GM18499 (cell line): ENCODE results near the gene NAA16.
A peak's percentile ranks its signal among the peaks of the same experiment; 100 is the strongest.

Experiments used
- ATAC-seq: cut with Tn5 transposase; IDR thresholded peaks from one replicate; pipeline ENCODE4 v1.9.1; 2021; ENCODE audit warnings: moderate number of reproducible peaks; ENCODE audit not compliant: insufficient read depth, unreplicated experiment

Gene NAA16

GRCh38 chr13:41302743-41303142 is 8.3 kb upstream of the NAA16 start:
- no peak for ATAC-seq

DNA sequence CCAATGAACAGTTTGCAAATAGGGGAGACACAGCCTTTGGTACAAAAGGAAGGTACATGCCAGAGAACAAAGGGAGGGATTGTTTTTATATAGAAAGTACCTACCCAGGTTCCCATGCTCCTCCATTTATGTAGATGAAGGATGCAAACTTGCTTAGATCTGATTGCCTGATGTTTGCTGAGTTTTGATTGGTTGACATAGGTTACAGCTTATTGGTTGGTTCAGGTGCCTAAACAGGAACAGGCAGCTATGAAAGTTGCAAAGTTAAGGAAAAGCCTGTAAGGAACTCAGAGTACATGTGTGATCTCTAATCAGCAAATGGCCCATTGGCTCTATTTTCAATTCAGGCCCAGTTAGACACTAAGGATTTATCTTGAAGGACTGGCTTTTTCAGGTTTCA is 6.5 kb upstream of the NAA16 start:
- ATAC-seq = no peak

DNA sequence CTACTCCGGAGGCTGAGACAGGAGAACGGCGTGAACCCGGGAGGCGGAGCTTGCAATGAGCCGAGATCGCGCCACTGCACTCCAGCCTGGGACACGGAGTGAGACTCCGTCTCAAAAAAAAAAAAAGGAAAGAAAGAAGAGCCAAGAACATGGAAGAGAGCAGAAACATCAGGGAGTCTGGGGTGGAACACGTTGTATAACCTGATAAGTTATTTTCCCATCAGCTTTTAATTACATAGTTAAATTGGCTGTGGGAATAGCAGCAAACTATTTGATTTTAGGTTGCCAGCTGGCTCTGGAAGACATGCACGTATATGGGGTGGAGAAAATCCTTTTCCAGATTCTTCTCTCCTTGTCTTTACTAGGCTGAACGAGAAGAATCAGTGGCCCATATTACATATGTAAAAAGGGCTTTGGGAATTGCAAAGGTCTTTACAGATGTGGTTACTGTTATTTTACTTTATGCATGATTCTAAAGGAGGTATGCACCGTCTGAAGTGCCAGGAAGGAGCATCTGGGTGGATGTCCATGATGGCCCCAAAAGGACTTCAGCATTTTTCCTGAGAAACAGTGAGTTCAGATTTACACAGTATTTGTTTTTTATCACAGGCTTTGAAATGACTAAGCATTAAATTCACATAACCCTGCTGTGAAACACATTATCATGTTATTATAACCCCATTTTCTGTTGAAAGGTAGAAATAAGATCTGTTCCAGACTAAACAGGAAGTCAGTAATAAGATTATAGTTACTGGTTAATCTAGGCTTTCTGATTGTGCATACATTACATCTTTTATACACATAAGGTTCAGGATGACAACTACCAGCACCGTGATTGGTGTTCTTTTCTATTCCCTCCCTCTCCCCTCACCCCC is 4.6 kb upstream of the NAA16 start:
- no peak for ATAC-seq

GRCh38 chr13:41307884-41308640 is 3.0 kb upstream of the NAA16 start:
- no peak for ATAC-seq

DNA sequence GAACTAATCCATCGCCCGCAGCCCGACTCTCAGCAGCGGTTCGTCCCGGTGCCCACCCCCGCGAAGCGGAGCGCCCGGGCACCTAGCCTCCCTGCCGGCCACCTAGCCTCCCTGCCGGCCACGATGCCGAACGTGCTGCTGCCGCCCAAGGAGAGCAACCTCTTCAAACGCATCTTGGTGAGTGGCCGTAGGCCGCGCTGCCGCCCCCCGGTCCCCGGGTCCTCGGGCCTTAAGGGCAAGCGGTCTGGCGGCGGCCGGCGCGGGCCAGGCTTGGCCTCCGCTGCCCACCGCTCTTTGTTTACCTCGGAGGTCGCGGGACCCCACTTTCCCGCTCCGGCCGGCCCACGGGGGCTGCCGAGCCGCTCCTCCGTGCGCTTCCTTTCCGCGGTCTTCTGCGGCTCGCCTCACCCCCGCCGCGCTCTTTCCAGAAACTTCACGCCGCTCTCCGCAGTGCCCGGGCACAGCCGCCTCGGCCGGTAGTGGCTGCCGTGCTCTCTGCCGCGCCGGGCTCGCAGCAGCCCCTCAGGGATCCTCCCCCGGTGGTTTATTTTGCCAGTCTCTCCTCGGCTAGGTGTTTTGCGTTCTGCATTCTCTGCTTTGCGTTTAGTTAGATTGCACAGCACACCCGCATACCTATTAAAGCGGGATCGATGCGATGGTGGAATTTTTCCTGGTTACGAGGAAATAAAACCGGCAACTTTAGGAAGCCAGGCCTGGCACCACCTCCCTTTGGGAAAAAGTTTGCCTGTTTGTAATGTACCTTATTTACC is 524 bp downstream of the NAA16 start:
- peak; percentile 26 for ATAC-seq

DNA sequence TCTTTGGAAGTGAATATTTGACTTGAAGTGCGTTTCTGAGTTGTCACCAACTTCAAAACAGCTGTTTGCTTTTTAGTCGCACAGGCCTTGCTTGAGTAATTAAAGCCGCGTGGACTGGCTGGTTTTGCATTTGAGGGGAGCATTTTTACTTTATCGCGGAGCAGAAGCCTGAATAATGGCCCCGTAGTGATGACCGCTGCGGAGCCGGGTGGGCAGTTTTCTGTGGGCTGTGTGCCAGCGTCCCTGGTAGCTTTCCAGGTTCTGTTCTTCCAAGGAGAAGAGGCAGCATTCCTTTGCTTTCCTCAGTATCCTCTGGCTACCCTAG is 1.1 kb downstream of the NAA16 start:
- no peak for ATAC-seq

DNA sequence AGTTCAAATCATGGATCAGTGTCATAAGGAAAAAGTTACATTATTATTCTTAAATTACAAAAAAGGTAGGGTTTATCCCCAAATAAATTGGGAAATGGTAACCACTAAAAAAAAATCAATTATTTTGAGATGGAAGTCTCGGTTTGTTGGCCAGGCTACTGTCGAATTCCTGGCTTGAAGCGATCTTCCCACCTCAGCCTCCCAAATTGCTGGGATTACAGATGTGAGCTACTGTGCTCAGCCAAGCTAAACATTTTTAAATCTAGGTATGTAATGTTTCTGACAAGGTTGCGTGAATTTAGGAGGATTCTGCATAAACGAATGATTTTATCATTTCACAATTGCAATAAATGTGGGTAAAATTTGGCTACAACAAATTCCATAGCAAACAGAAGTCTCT is 2.0 kb downstream of the NAA16 start:
- no peak for ATAC-seq

DNA sequence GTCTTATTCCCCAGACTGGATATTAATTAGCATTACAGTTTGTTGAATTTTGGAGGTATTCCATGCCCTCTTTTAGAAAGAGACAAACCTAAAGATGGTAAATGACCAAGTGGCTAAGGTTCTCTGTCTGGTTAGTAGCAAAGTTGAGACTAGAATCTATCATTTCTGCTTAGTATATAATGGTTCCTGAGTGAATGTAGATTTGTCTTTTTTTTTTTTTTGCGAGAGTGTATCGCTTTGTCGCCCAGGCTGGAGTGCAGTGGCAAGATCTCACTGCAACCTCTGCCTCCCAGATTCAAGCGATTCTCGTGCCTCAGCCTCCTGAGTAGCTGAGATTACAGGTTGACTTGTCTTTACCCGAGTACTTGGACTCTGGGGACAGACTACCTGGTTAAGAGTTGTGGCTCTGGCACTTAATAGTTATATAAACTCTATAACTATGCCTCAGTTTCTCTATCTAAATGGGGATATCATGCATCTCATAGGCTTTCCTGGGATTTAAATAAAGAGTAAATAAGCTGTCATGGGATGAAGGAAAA is 2.7 kb downstream of the NAA16 start:
- no peak for ATAC-seq

DNA sequence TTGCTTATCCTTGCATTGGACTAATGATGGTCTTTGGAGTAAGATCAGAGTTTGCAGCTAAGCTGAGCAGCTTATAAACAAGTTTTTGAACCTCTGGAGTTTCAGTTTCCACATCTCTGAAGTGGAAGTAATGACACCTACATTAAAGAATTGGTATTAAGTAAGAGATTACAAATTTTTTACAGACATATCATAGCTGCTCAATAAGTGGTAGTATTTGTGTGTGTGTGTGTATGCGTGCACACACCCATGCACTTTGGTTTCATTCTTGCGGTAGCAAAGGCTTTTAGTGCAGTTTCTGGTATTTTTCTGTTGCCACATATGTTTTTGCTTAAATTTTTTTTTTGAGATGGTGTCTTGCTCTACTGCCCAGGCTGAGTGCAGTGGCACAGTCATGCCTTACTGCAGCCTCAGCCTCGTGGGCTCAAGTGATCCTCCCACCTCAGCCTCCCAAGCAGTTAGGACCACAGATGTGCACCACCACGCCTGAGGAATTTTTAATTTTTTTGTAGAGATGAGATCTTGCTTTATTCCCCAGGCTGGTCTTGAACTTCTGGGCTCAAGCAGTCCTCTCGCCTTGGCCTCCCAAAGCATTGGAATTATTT is 4.5 kb downstream of the NAA16 start:
- no peak for ATAC-seq

- no peak for ATAC-seq
Observed at GRCh38 chr13:41317243-41317642, 6.2 kb downstream of the NAA16 start.

DNA sequence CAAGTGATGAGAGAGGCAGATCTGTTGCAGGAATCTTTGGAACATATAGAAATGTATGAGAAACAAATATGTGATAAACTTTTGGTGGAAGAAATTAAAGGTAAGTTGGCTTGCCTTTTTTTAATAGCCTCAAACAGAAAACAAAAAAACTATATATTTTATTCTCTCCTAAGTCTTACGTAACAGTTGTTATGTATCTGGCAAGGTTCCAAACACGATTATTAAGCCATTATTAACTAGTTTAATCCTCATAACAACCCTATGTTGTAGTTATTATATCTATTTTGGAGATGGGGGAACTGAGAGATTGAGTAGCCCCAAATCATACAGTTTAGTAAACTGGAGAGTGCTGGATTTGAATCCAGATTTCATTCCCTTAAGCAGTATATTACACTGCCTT is 14.7 kb downstream of the NAA16 start:
- ATAC-seq = no peak

GRCh38 chr13:41326661-41327060 is 15.6 kb downstream of the NAA16 start:
- no peak for ATAC-seq

DNA sequence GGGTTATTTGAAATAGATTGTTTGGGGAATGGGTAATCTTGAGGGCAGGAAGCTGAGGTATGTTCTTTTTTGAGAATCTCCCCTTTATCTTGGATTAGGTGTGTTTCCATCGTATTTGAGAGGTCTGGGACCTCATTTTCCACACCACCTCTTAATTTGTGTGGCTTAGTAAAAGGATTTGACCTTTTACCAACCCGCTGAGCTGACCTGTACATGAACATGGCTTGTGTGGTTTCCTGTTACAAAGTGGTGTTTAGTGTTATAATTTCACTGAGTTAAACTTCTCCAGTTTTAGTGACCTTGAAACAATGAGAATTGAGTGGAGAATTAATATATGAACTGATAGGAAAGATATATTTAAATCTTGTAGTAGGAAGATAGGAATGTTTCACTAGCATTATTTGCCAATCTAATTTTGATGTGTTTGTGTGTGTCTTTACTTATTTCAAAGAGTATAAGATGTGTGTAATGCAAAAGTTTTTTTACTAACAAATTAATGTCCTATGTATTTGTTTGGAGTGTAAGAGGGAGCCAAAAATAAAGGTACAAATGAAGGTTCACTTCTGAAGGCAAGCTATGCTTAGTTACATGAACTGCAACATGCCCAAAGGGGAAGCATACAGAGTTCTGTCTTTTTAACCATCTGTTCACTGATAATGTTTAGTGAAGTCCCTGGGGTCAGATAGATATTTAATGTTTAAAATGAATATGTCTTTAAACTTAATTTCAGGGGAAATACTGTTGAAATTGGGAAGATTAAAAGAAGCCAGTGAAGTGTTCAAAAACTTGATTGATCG is 17.1 kb downstream of the NAA16 start:
- ATAC-seq = no peak

- no peak for ATAC-seq
Observed at GRCh38 chr13:41332829-41333228, 21.8 kb downstream of the NAA16 start.

DNA sequence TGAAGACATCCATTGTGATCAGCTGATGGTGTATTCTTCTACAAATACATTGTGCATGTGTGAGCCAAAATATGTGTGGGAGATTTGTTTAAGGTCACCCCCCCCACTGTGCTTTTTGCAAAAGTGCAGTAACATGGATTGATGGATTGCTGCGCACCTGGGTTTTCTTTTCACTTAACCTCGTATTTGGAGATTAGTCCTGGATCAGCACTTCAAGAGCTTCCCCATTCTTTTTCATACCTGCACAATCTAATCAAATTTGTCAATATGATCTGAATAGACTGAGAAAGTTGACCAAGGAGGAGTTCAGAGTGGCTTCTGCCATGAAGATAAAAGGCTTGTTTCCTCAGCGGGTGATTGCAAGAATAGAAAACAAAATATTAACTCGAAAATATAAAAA is 23.7 kb downstream of the NAA16 start:
- ATAC-seq = no peak

GRCh38 chr13:41344358-41344757 is 33.3 kb downstream of the NAA16 start:
- ATAC-seq = no peak

- ATAC-seq = no peak
Observed at GRCh38 chr13:41345165-41345913, 34.3 kb downstream of the NAA16 start.

DNA sequence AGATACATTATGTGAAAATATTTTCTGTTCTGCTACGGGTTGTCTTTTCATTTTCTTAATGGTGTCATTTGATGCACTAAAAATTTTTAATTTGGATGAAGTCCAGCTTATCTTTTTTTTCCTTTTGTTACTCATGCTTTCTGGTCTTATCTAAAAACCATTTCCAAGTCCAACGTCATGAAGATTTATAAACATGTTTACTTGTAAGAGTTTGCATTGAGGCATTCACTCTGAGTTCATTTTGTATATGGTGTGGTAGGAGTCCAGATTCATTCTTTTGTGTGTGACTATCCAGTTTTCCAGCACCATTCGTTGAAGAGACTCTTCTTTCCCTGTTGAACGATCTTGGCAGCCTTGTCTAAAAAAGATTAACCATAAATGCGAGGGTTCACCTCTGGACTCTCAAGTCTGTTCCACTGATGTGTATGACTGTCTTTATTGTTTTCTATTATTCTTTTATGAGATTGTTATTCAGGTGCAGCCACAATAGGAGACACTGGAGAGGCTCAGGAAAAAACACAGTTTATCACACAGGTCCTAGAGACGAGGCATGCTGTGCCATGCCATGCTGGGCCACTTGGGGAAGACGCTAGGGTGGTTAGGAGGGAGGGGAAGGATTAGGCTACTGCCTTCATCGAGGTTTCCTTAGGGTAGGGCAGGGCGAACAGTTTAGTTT is 35.0 kb downstream of the NAA16 start:
- ATAC-seq = no peak
